Measurements from ENCODE around the gene BICD2.

Gene BICD2

GRCh38 chr9:92767066-92768054 is 2.7 kb upstream of the BICD2 start:
- in situ Hi-C loops (cut with HindIII; ENCODE audit: low pct_unique_long_range_greater_than_20kb, low sequenced_read_pairs) = no loop called here
- no peak for TF ChIP-seq JUND (IDR thresholded peaks at IDR 0.05; ENCODE audit: low read depth)
- DNase-seq (ENCODE audit: low read depth in 1 of 2, low spot score in 1 of 2) = no peak

GRCh38 chr9:92764988-92765936 is 629 bp upstream of the BICD2 start:
- TF ChIP-seq JUND (IDR thresholded peaks at IDR 0.05; ENCODE audit: low read depth) = no peak
- peak; percentile 90 to 97 for DNase-seq (ENCODE audit: low read depth in 1 of 2, low spot score in 1 of 2)

GRCh38 chr9:92763721-92764380 is 782 bp downstream of the BICD2 start:
- no peak for TF ChIP-seq JUND (IDR thresholded peaks at IDR 0.05; ENCODE audit: low read depth)
- DNase-seq (ENCODE audit: low read depth in 1 of 2, low spot score in 1 of 2) = no peak
- in situ Hi-C loops (cut with HindIII; ENCODE audit: low pct_unique_long_range_greater_than_20kb, low sequenced_read_pairs) = no loop called here

More at GRCh38 chr9:92764988-92765936, 629 bp upstream of the BICD2 start:
- in situ Hi-C loops (cut with HindIII; ENCODE audit: low pct_unique_long_range_greater_than_20kb, low sequenced_read_pairs) = no loop called here

GRCh38 chr9:92762781-92763708 is 1.6 kb downstream of the BICD2 start:
- TF ChIP-seq JUND (IDR thresholded peaks at IDR 0.05; ENCODE audit: low read depth) = no peak
- in situ Hi-C loops (cut with HindIII; ENCODE audit: low pct_unique_long_range_greater_than_20kb, low sequenced_read_pairs) = no loop called here
- no peak for DNase-seq (ENCODE audit: low read depth in 1 of 2, low spot score in 1 of 2)

- no peak for DNase-seq (ENCODE audit: low read depth in 1 of 2, low spot score in 1 of 2)
- TF ChIP-seq JUND (IDR thresholded peaks at IDR 0.05; ENCODE audit: low read depth) = no peak
- in situ Hi-C loops (cut with HindIII; ENCODE audit: low pct_unique_long_range_greater_than_20kb, low sequenced_read_pairs) = no loop called here
Observed at GRCh38 chr9:92762196-92762595, 2.4 kb downstream of the BICD2 start.

- TF ChIP-seq JUND (IDR thresholded peaks at IDR 0.05; ENCODE audit: low read depth) = no peak
- no peak for DNase-seq (ENCODE audit: low read depth in 1 of 2, low spot score in 1 of 2)
- in situ Hi-C loops (cut with HindIII; ENCODE audit: low pct_unique_long_range_greater_than_20kb, low sequenced_read_pairs) = no loop called here
Observed at GRCh38 chr9:92761686-92762085, 2.9 kb downstream of the BICD2 start.

GRCh38 chr9:92760494-92760893 is 4.1 kb downstream of the BICD2 start:
- in situ Hi-C loops (cut with HindIII; ENCODE audit: low pct_unique_long_range_greater_than_20kb, low sequenced_read_pairs) = no loop called here
- DNase-seq (ENCODE audit: low read depth in 1 of 2, low spot score in 1 of 2) = no peak
- TF ChIP-seq JUND (IDR thresholded peaks at IDR 0.05; ENCODE audit: low read depth) = no peak

- no peak for DNase-seq (ENCODE audit: low read depth in 1 of 2, low spot score in 1 of 2)
- TF ChIP-seq JUND (IDR thresholded peaks at IDR 0.05; ENCODE audit: low read depth) = no peak
- in situ Hi-C loops (cut with HindIII; ENCODE audit: low pct_unique_long_range_greater_than_20kb, low sequenced_read_pairs) = no loop called here
Observed at GRCh38 chr9:92760070-92760469, 4.6 kb downstream of the BICD2 start.

GRCh38 chr9:92759446-92759845 is 5.2 kb downstream of the BICD2 start:
- in situ Hi-C loops (cut with HindIII; ENCODE audit: low pct_unique_long_range_greater_than_20kb, low sequenced_read_pairs) = no loop called here
- no peak for TF ChIP-seq JUND (IDR thresholded peaks at IDR 0.05; ENCODE audit: low read depth)
- DNase-seq (ENCODE audit: low read depth in 1 of 2, low spot score in 1 of 2) = no peak

- in situ Hi-C loops (cut with HindIII; ENCODE audit: low pct_unique_long_range_greater_than_20kb, low sequenced_read_pairs) = no loop called here
- TF ChIP-seq JUND (IDR thresholded peaks at IDR 0.05; ENCODE audit: low read depth) = no peak
- no peak for DNase-seq (ENCODE audit: low read depth in 1 of 2, low spot score in 1 of 2)
Observed at GRCh38 chr9:92756792-92757191, 7.8 kb downstream of the BICD2 start.

GRCh38 chr9:92754091-92754745 is 10.4 kb downstream of the BICD2 start:
- in situ Hi-C loops (cut with HindIII; ENCODE audit: low pct_unique_long_range_greater_than_20kb, low sequenced_read_pairs) = no loop called here
- TF ChIP-seq JUND (IDR thresholded peaks at IDR 0.05; ENCODE audit: low read depth) = no peak
- DNase-seq (ENCODE audit: low read depth in 1 of 2, low spot score in 1 of 2) = no peak
